GM21529 (cell line): ENCODE results near the gene CACTIN.
"Not testable (repeated sequence)": the region's sequence is repeated elsewhere in the genome, so short reads cannot be mapped to it uniquely, and the experiment has no call there.

ENCODE experiments used
- ATAC-seq: cut with Tn5 transposase; IDR thresholded peaks from one replicate; pipeline ENCODE4 v1.9.1; 2021; ENCODE audit not compliant: unreplicated experiment

The CACTIN gene

GRCh38 chr19:3590991-3591659 lies 35.5 kb downstream of the CACTIN start:
- no peak for ATAC-seq

DNA sequence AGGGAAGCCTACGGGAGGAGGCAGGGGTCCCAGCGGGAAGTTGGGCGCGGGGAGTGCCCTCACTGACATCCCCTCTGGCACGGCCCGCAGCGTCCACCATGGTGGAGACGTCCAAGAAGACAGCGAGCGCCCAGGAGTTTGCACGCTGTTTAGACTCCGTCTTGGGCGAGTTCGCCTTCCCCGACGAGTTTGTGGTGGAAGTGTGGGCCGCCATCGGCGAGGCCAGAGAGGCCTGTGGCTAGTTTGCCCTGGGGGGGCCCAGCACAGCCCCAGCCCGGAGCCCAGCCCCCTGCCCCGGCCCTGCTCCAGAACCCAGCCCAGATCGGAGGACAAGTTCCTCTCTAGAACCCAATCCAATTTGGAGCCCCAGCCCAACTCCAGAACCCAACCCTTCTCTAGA lies 36.6 kb downstream of the CACTIN start:
- no peak for ATAC-seq

DNA sequence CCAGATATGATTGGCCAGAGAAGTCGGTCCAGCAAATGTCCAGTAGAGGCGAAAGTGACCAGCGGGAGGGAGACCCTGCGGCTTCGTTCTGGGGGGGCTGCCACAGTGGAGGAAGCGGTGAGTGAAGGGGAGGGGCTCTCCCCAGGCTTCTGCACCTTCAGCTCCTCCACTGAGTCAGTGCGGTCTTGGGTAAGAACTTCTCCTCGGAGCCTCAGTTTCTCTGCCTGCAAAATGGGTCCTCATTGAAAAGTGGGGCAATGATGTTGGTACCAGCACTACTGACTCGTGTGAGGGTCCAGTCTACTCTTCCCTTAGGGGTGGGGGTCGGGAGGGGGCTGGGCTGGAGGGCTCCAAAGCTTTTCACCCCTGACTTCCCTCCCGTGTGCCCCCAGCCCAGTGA lies 37.2 kb downstream of the CACTIN start:
- no peak for ATAC-seq

DNA sequence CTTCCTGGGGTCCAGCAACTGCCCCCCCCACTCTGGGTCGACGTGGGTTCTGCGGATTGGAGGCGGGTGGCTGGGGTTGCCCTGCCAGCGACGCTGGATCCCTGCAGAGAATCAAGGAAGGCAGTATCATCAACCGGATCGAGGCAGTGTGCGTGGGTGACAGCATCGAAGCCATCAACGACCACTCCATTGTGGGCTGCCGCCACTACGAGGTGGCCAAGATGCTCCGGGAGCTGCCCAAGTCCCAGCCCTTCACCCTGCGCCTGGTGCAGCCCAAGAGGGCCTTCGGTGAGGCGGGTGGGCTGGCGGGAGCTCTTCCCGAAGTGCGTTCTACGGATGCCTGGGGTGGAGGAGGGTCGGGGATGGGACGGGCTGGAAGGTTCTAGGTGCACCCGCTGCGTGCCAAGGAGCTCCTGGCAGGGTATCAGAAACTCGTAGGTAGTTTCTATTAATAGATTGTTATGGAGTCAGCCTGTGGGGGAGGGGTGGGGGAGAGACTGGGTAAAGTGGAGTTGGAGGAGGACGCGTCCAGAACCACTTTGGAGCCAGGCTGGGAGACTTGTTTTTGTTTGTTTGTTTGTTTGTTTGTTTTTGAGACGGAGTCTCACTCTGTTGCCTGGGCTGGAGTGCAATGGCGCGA lies 39.8 kb downstream of the CACTIN start:
- ATAC-seq: no peak

DNA sequence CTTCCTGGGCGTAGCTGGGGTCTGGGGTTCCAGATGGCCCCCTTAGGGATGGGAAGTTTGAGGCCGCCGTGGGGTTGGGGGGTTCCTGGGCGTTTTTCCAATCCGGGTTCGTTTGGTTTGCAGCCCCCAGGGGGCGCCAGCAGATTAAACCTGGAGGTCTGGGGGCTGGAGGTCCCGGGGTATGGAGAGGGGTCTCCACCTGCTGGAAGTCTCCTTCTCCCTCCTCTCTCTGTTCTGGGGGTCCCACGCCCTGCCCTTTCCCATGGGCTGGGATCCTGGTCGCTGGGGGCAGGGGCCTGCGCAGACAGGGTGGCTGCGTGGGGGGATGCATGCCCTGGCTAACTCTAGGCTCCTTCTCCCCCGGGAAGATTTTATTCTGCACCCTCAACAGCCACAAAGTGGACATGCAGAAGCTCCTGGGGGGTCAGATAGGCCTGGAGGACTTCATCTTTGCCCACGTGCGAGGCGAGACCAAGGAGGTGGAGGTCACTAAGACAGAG lies 40.4 kb downstream of the CACTIN start:
- no peak for ATAC-seq

GRCh38 chr19:3585301-3586126 lies 41.1 kb downstream of the CACTIN start, which contains the start of gene GIPC3:
Gene GIPC3, plus strand, starts transcription at chr19:3585478. Its CDS starts 120 bp downstream, at chr19:3585598.
- no peak for ATAC-seq

- ATAC-seq: not testable (repeated sequence)
Measured at GRCh38 chr19:3584036-3584802, 42.4 kb downstream of the CACTIN start.

DNA sequence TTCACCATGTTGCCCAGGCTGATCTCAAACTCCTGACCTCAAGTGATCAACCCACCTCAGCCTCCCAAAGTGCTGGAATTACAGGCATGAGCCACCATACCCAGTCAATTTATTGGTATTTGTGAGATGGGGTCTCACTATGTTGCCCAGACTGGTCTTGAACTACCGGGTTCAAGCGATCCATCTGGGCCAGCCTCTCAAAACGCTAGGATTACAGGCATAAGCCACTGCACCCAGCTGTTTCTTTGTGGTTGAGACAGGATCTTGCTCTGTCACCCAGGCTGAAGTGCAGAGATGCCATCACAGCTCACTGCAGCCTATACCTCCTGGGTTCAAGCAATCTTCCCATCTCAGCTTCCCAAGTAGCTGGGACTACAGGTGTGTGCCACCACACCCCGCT lies 44.8 kb downstream of the CACTIN start:
- not testable (repeated sequence) for ATAC-seq

- ATAC-seq: no peak
Measured at GRCh38 chr19:3580156-3580934, 46.2 kb downstream of the CACTIN start.

GRCh38 chr19:3578390-3578789 lies 48.2 kb downstream of the CACTIN start:
- ATAC-seq: no peak

DNA sequence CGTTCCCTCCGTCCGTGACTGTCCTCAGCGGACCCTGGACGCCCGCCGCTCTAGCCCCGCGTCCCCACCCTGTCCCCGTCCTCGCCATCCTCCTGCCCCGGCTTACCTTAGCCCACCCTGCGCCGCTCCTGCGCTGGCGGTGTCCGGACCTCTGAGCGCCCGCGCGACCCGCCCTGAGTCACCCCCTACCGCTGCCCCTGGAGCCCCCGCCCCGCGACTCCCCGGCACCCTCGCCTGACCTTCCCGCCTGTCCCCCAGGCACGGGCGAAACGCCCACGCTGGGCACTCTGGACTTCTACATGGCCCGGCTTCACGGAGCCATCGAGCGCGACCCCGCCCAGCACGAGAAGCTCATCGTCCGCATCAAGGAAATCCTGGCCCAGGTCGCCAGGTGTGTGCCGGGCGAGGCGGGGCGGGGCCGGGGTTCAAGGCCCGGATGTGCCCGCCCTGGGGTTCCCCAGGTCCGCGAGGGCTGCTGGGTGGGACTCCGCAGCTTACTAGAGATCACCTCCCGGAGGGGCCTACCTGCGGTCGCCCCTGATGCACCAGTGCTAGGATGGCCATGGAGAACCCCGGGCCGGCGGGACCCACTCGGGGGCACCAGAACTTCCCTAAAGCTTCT lies 48.8 kb downstream of the CACTIN start:
- no peak for ATAC-seq

DNA sequence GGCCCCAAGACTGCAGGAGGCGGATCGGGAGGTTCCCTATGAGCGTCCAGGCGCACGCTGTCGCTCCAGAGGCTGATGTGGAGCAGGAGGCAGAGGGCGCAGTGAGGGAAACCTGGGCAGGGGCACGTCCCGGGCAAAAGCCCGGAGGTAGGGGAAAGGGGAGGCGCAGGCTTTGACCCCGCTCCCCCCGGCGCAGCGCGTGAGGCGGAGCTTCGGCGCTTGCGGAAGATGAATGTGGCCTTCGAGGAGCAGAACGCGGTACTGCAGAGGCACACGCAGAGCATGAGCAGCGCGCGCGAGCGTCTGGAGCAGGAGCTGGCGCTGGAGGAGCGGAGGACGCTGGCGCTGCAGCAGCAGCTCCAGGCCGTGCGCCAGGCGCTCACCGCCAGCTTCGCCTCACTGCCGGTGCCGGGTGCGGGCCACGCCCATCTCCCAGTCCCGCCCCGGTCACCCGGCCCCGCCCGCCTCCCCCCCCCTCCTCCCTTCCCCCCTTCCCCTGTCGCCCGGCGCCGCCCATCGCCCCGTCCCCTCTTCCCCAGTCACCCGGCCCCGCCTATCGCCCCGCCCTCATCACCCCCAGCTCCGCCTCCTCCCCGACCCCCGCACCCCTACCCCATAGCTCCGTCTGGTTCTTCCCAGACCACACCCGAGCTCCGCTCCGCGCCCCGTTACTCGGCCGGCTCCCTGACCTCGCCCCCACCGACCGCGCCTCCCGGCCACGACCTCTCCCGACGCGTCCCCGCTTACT lies 49.7 kb downstream of the CACTIN start:
- ATAC-seq: no peak

DNA sequence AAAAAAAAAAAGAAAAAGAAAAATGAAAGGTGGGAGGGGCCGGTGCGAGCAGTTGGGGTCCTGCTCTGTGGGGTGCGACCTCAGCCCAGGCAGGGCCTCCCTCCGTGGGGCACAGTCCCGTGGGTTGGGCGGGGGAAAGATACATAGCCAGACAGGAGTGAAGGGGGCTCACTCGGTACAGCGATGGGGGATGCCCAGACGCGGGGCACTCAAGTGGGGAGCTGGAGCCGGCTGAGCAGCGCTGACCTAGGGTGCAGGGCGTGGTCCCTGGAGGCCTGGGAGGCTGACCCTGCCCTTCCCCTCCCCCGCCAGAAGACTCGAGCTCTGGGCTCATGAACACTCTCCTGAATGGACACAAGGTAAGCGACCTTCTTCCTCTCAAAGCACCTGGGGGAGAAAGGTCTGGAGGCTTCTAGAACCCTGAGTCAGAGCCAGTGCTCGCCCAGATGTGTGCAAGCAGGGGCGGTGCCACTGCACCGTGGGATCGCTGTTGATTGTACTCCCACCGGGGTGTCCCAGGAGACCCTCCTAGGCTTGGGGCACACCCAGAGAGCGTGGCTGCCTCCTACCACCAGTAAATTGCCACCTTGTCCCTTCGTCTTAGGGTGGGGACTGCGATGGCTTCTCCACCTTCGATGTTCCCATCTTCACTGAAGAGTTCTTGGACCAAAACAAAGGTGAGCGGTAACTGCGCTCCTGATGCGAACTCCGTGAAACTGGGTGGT lies 50.5 kb downstream of the CACTIN start:
- ATAC-seq: no peak

DNA sequence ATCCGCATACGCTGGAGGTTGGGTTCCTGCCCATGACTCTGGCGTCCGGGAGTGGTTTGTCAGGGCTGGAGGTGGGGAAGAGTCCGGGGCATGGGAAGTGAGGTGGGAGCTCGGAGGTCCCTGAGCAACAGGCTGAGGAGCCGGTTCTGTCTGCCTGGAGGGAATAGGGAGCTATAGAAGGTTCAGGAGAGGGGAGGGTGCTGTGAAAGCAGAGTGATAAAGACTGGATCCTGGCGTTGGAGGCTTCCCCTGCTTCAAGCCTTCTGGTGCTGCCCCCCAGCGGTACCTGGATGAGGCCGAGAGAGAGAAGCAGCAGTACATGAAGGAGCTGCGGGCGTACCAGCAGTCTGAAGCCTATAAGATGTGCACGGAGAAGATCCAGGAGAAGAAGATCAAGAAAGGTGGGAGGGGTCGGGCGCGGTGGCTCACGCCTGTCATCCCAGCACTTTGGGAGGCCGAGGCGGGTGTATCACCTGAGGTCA lies 51.3 kb downstream of the CACTIN start:
- ATAC-seq: no peak

DNA sequence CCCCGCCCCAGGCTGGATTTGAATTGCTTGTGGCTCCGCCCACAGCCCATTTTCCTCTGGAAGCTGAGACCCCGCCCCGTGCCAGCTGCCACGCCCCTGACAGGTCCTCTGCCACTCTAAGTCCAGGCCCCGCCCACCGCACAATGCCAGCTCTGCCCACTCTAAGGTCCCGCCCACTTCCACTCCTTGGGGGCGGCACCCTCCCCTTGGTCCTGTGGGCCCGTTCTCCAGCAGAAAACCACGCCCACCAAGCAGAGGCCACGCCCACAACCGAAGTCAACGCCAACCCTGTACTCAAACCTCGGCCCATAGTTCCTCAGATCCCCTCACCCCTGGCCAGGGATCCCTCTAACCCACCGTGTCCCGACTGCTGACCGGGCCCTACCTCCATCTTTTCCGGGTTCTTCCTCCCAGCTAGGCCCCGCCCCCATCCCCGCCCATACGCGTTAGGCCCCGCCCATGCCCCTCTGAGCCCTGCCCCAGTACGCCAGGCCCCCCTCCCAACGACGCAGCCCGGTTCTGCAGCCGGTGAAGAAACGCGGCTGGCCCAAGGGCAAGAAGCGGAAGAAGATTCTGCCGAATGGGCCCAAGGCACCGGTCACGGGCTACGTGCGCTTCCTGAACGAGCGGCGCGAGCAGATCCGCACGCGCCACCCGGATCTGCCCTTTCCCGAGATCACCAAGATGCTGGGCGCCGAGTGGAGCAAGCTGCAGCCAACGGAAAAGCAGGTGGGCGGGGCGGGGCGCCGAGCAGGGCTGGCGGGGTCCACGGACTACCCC lies 52.5 kb downstream of the CACTIN start:
- no peak for ATAC-seq

DNA sequence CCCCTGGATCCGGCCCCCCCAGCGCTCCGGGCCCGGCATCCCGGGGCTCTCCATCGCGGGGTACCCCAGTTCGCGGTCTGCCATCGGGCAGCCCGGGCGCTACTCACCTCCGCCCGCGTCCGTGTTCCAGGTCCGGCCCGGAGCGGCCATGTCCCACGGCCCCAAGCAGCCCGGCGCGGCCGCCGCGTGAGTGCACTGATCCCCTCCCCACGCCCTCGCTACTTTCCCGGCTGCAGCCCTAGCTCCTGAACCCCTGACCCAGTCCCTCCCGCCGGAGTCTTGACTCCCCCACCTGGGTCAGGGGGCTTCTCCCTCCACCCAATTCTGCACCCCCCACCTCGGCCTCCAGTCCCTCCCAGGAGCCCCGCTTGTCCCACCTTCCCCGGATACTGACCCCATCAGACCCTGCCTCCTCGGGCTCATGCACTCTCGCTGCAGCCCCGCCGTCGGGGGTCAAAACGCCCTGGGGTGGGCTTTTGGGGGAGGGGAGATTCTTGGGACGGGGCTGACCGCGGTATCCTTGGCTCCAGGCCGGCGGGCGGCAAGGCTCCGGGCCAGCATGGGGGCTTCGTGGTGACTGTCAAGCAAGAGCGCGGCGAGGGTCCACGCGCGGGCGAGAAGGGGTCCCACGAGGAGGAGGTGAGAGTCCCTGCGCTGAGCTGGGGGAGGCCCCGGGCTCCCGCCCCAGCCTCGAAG lies 53.3 kb downstream of the CACTIN start:
- ATAC-seq: peak; percentile 12

DNA sequence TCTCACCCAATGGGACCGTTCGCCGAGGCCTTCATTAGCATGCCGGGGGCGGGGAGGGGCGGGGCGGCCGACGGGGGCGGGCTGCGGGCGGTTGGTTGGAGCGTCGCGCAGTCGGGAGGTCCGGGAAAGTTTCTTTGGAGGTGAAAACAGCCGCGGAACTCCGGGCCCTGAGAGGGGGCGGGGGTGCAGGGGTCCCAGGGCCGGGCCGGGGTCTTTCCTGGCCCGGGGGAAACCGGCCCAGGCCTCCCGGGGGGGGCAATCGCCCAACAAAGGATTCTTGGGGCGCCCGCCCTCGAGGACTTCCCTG lies 53.8 kb downstream of the CACTIN start, which contains the start of gene HMG20B:
Gene HMG20B (plus strand): TSS at position 90 of the 307 bp plus-strand sequence. CDS start 366 bp downstream, outside the sequence.
- ATAC-seq: no peak
